PC-9 (cell line): Measurements from ENCODE around the gene PTH1R.

ENCODE experiments used
- EZH2 ChIP-seq: fragments of 200-600 bp; sonication (generic); IDR thresholded peaks from 2 replicates; pipeline ENCODE4 v1.8.0; 2017; ENCODE audit warnings: antibody characterized with exemption, low read depth
- TF ChIP-seq, protein P1 (sequence below): fragments of 200-600 bp; sonication (generic); conservative IDR thresholded peaks from 2 replicates; pipeline ENCODE4 v1.6.1; 2017; ENCODE audit warnings: mixed run types, antibody characterized with exemption, mild to moderate bottlenecking, moderate library complexity

DNA sequence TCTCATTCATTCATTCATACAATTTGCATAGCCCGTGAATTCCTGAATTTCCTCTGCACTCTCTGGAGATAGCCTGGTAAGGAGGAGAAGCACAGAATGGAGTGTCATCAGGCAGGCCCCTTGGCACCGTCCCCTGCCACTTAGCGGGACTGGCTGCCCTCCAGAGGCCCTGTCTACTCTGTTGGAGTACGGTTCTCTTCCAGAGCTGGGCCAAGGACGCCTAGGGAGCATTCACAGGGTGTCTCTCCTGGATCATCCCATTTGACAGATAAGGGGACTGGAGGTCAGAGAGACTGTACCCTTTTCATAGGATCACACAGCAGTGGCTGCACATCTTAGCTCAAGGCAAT is 48.0 kb downstream of the PTH1R start:
- TF ChIP-seq, protein P1, sequence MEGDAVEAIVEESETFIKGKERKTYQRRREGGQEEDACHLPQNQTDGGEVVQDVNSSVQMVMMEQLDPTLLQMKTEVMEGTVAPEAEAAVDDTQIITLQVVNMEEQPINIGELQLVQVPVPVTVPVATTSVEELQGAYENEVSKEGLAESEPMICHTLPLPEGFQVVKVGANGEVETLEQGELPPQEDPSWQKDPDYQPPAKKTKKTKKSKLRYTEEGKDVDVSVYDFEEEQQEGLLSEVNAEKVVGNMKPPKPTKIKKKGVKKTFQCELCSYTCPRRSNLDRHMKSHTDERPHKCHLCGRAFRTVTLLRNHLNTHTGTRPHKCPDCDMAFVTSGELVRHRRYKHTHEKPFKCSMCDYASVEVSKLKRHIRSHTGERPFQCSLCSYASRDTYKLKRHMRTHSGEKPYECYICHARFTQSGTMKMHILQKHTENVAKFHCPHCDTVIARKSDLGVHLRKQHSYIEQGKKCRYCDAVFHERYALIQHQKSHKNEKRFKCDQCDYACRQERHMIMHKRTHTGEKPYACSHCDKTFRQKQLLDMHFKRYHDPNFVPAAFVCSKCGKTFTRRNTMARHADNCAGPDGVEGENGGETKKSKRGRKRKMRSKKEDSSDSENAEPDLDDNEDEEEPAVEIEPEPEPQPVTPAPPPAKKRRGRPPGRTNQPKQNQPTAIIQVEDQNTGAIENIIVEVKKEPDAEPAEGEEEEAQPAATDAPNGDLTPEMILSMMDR: no peak
- TF ChIP-seq EZH2: no peak
